Fibroblast of lung (primary cell): Measurements from ENCODE around the gene COL4A6. TPM values are rescaled to one million over a fixed set of nuclear protein-coding genes. Genes with fewer than 3 reads are reported as not detected.

Source experiments
- DNase-seq, 2 donors: peaks; one replicate each; pipeline versions ENCODE4 v3.0.0 to v3.0.0-alpha.2; 2010; ENCODE audit warnings: low read depth in 2 of 2
- H2AFZ ChIP-seq: 2 replicates; pipeline ENCODE4 v1.5.1; 2012; ENCODE audit warnings: low read length, control low read depth, inconsistent platforms
- H3K27ac ChIP-seq: 2 replicates; pipeline ENCODE4 v1.5.1; 2011; ENCODE audit warnings: low read length, control low read depth; ENCODE audit not compliant: insufficient read depth
- H3K27me3 ChIP-seq: 2 replicates; pipeline ENCODE4 v1.5.1; 2011; ENCODE audit warnings: mild to moderate bottlenecking, low read length; ENCODE audit not compliant: control insufficient read depth, insufficient read depth
- H3K36me3 ChIP-seq: 2 replicates; pipeline ENCODE4 v1.5.1; 2011; ENCODE audit warnings: low read length; ENCODE audit not compliant: control insufficient read depth, insufficient read depth
- H3K4me1 ChIP-seq: 2 replicates; pipeline ENCODE4 v1.5.1; 2011; ENCODE audit warnings: low read length; ENCODE audit not compliant: control insufficient read depth, insufficient read depth; ENCODE audit errors: extremely low read depth
- H3K4me2 ChIP-seq: 2 replicates; pipeline ENCODE4 v1.5.1; 2011; ENCODE audit warnings: low read length, control low read depth; ENCODE audit not compliant: insufficient read depth; ENCODE audit errors: extremely low read depth
- H3K4me3 ChIP-seq, 4 experiments: fragments of 200-600 bp in 1 of 4; sonication (generic) in 1 of 4; replicated peaks in 1 of 4; 2 replicates each; pipeline ENCODE4 v1.5.1; 2011 to 2016; ENCODE audit warnings: low read length in 4 of 4, low read depth in 3 of 4, mild to moderate bottlenecking in 3 of 4, control low read depth in 2 of 4, inconsistent platforms in 1 of 4, mixed read lengths in 1 of 4; ENCODE audit not compliant: insufficient read depth in 1 of 4; ENCODE audit errors: control extremely low read depth in 1 of 4
- H3K79me2 ChIP-seq: 2 replicates; pipeline ENCODE4 v1.5.1; 2012; ENCODE audit warnings: mild to moderate bottlenecking, low read length, inconsistent platforms; ENCODE audit not compliant: control insufficient read depth, insufficient read depth
- H3K9ac ChIP-seq: 2 replicates; pipeline ENCODE4 v1.5.1; 2011; ENCODE audit warnings: mild to moderate bottlenecking, low read length, control low read depth; ENCODE audit not compliant: insufficient read depth
- H3K9me3 ChIP-seq: 2 replicates; pipeline ENCODE4 v1.5.1; 2012; ENCODE audit warnings: low read depth, low read length; ENCODE audit not compliant: control insufficient read depth, insufficient read depth
- H4K20me1 ChIP-seq: 2 replicates; pipeline ENCODE4 v1.5.1; 2011; ENCODE audit warnings: low read length; ENCODE audit not compliant: control insufficient read depth, insufficient read depth; ENCODE audit errors: extremely low read depth
- CTCF ChIP-seq, 2 donors: IDR thresholded peaks in 1 of 2; conservative IDR thresholded peaks in 1 of 2; 1 replicate in 1 of 2; 2 replicates in 1 of 2; pipeline ENCODE4 v1.5.1; 2011 to 2012; ENCODE audit warnings: low read length in 2 of 2, control low read depth in 1 of 2, inconsistent platforms in 1 of 2, low read depth in 1 of 2, mild to moderate bottlenecking in 1 of 2
- EZH2 ChIP-seq: IDR thresholded peaks from 2 replicates; pipeline ENCODE4 v1.5.1; 2012; ENCODE audit warnings: low read length, control low read depth, mild to moderate bottlenecking; ENCODE audit errors: missing control alignments
- polyA plus RNA-seq, 2 donors: library from polyadenylated mRNA; depleted of rRNA in 1 of 2; stranded (reverse) in 1 of 2; unstranded in 1 of 2; fragments of >200 nt; gene quantifications; 2 replicates each; pipeline ENCODE4 v1.2.1, GENCODE V29; 2011 to 2012; ENCODE audit warnings: missing spikeins in 1 of 2
- total RNA-seq: library from RNA; depleted of rRNA; stranded (reverse); fragments of >200 nt; gene quantifications from 2 replicates; pipeline ENCODE4 v1.2.1, GENCODE V29; 2014

COL4A6 gene
- total and polyA plus RNA-seq, 2 donors (not counting 1 experiment from before 2014, with no cell fraction given), result 0.15 to 3.5 TPM

- Histone ChIP-seq H2AFZ (no peak overlapping the region), H3K4me2 (no peak overlapping the region), H3K9me3 (no peaks in the 10 kb centered on the region), H3K4me1 (no peaks in the 10 kb centered on the region), H3K4me3 (no peak overlapping the region), H3K36me3 (no peaks in the 10 kb centered on the region), H3K9ac (no peak overlapping the region), H3K27me3 (no peaks in the 10 kb centered on the region), H3K79me2 (no peaks in the 10 kb centered on the region), H3K27ac (no peak overlapping the region), H4K20me1 (no peaks in the 10 kb centered on the region)
- no peak for DNase-seq
- no peak for TF ChIP-seq CTCF (conservative IDR thresholded peaks at IDR 0.05 in 1 of 2, IDR thresholded peaks at IDR 0.05 in 1 of 2; ENCODE audit: low read depth in 1 of 2, low read length in 2 of 2)
- TF ChIP-seq EZH2, result no peak
These were observed 71.4 kb downstream of the COL4A6 start for GRCh38 chrX:108366644-108367406.

GRCh38 chrX:108362026-108362425 lies 76.2 kb downstream of the COL4A6 start:
- no peak overlapping the region for H3K27ac ChIP-seq
- TF ChIP-seq EZH2, result no peak
- no peak for TF ChIP-seq CTCF (conservative IDR thresholded peaks at IDR 0.05 in 1 of 2, IDR thresholded peaks at IDR 0.05 in 1 of 2; ENCODE audit: low read depth in 1 of 2, low read length in 2 of 2)
- no peaks in the 10 kb centered on the region for H3K79me2 ChIP-seq
- H2AFZ ChIP-seq, result no peak overlapping the region
- no peak for DNase-seq
- H3K9me3 ChIP-seq, result no peaks in the 10 kb centered on the region
- no peaks in the 10 kb centered on the region for H3K27me3 ChIP-seq
- no peaks in the 10 kb centered on the region for H4K20me1 ChIP-seq
- no peak overlapping the region for H3K4me2 ChIP-seq
- H3K4me3 ChIP-seq, result no peak overlapping the region
- no peak overlapping the region for H3K9ac ChIP-seq
- no peaks in the 10 kb centered on the region for H3K36me3 ChIP-seq
- no peaks in the 10 kb centered on the region for H3K4me1 ChIP-seq

- Histone ChIP-seq H3K4me1 (no peaks in the 10 kb centered on the region), H3K4me3 (no peak overlapping the region), H3K9ac (no peak overlapping the region), H2AFZ (no peak overlapping the region), H3K9me3 (no peaks in the 10 kb centered on the region), H3K27ac (no peak overlapping the region), H3K27me3 (no peaks in the 10 kb centered on the region), H3K4me2 (no peak overlapping the region), H3K36me3 (no peaks in the 10 kb centered on the region), H4K20me1 (no peaks in the 10 kb centered on the region), H3K79me2 (no peaks in the 10 kb centered on the region)
- TF ChIP-seq CTCF (conservative IDR thresholded peaks at IDR 0.05 in 1 of 2, IDR thresholded peaks at IDR 0.05 in 1 of 2; ENCODE audit: low read depth in 1 of 2, low read length in 2 of 2) (no peak), EZH2 (no peak)
- peak in 1 of 2 donors; percentile 11 for DNase-seq
These were observed 76.9 kb downstream of the COL4A6 start for GRCh38 chrX:108361316-108361715.
